Tibial nerve (tissue), 4 donors: ENCODE measurements around the gene CCNY. TPM values are rescaled to one million over a fixed set of nuclear protein-coding genes. Genes with fewer than 3 reads are reported as not detected.

ENCODE experiments used
- DNase-seq, 2 donors: peaks; one replicate each; pipeline ENCODE4 v3.0.0-alpha.2; 2019; ENCODE audit warnings: low spot score in 2 of 2
- H3K27ac ChIP-seq, 4 donors: fragments of 200-600 bp; sonication (generic) in 3 of 4; one replicate each; pipeline ENCODE4 v1.5.1; 2017 to 2019; ENCODE audit warnings: mild to moderate bottlenecking in 1 of 4
- H3K27me3 ChIP-seq, 2 donors: fragments of 200-600 bp; sonication (generic) in 1 of 2; one replicate each; pipeline versions ENCODE4 v1.5.1 to v1.6.0; 2017 to 2019
- H3K36me3 ChIP-seq, 3 donors: fragments of 200-600 bp; sonication (generic); one replicate each; pipeline ENCODE4 v1.5.1; 2018 to 2019
- H3K4me1 ChIP-seq, 4 donors: fragments of 200-600 bp; sonication (generic) in 3 of 4; one replicate each; pipeline ENCODE4 v1.5.1; 2017 to 2019
- H3K4me3 ChIP-seq, 4 donors: fragments of 200-600 bp; sonication (generic) in 3 of 4; one replicate each; pipeline ENCODE4 v1.5.1; 2017 to 2019; ENCODE audit warnings: mild to moderate bottlenecking in 1 of 4, moderate library complexity in 1 of 4
- H3K9me3 ChIP-seq, 4 donors: fragments of 200-600 bp; sonication (generic) in 3 of 4; one replicate each; pipeline ENCODE4 v1.5.1; 2017 to 2019
- CTCF ChIP-seq, 5 experiments: fragments of 200-600 bp in 3 of 5; fragments of 450-650 bp in 2 of 5; sonication (generic) in 3 of 5; IDR thresholded peaks; one replicate each; pipeline ENCODE4 v1.5.1; 2016 to 2019; ENCODE audit warnings: antibody characterized with exemption in 5 of 5, mild to moderate bottlenecking in 3 of 5, moderate library complexity in 2 of 5
- EP300 ChIP-seq, 2 donors: sonication (generic); formaldehyde crosslinking; IDR thresholded peaks; one replicate each; pipeline ENCODE4 v1.6.1; 2017; ENCODE audit warnings: antibody characterized with exemption in 2 of 2, mild to moderate bottlenecking in 1 of 2
- POLR2A ChIP-seq, 2 donors: fragments of 450-650 bp; IDR thresholded peaks; one replicate each; pipeline ENCODE4 v1.6.1; 2017; ENCODE audit warnings: antibody characterized with exemption in 2 of 2, mild to moderate bottlenecking in 2 of 2, moderate library complexity in 2 of 2
- WGBS, 2 donors: methylation state at CpG; one replicate each; pipeline ENCODE4 v1.1.5; 2018; 5-methylcytosine and 5-hydroxymethylcytosine counted together
- total RNA-seq, 4 donors: library from RNA; depleted of rRNA; stranded (reverse); fragments of >200 nt; gene quantifications; one replicate each; pipeline ENCODE4 v1.1.0, GENCODE V29; 2016

CCNY gene
- total RNA-seq, 4 donors from 2014 or later: 24.3 to 27.6 (median 26.5) TPM

GRCh38 chr10:35487336-35488034, 151.2 kb downstream of the CCNY start:
- 67 to 76% methylated on average over 5 of the region's 5 CpGs for WGBS, 2 donors

GRCh38 chr10:35488228-35488627, 151.9 kb downstream of the CCNY start:
- Histone ChIP-seq H3K9me3 (no peaks in the 10 kb centered on the region), H3K36me3 (peaks cover 0 to 17% (median 0%) of the 10 kb centered on the region in 3 donors), H3K27ac (no peak overlapping the region), H3K4me3 (no peak overlapping the region), H3K27me3 (no peaks in the 10 kb centered on the region), H3K4me1 (peaks cover 0 to 11% (median under 1%) of the 10 kb centered on the region in 4 donors)
- TF ChIP-seq EP300 (IDR thresholded peaks at IDR 0.05) (no peak), POLR2A (IDR thresholded peaks at IDR 0.05) (no peak), CTCF (IDR thresholded peaks at IDR 0.05) (no peak)
- no peak for DNase-seq
- 61 to 71% methylated on average over 9 of the region's 9 CpGs for WGBS, 2 donors

More at GRCh38 chr10:35487336-35488034, 151.2 kb downstream of the CCNY start:
- Histone ChIP-seq H3K27me3 (no peaks in the 10 kb centered on the region), H3K27ac (no peak overlapping the region), H3K4me1 (peaks cover 0 to 5% (median 0%) of the 10 kb centered on the region in 4 donors), H3K36me3 (peaks cover 0 to 17% (median 0%) of the 10 kb centered on the region in 3 donors), H3K9me3 (no peaks in the 10 kb centered on the region), H3K4me3 (no peak overlapping the region)
- DNase-seq: no peak
- TF ChIP-seq POLR2A (IDR thresholded peaks at IDR 0.05) (no peak), CTCF (IDR thresholded peaks at IDR 0.05) (no peak), EP300 (IDR thresholded peaks at IDR 0.05) (no peak)

- TF ChIP-seq POLR2A (IDR thresholded peaks at IDR 0.05): no peak
- no peak for TF ChIP-seq EP300 (IDR thresholded peaks at IDR 0.05)
- no peak for TF ChIP-seq CTCF (IDR thresholded peaks at IDR 0.05)
- peaks cover 0 to 5% (median 0%) of the 10 kb centered on the region in 3 donors for H3K36me3 ChIP-seq
- H3K4me1 ChIP-seq: peaks cover 0 to 39% (median 15%) of the 10 kb centered on the region in 4 donors
- no peaks in the 10 kb centered on the region for H3K9me3 ChIP-seq
- H3K27me3 ChIP-seq: no peaks in the 10 kb centered on the region
- DNase-seq: no peak
- no peak overlapping the region for H3K4me3 ChIP-seq
- H3K27ac ChIP-seq: no peak overlapping the region
- 81 to 84% methylated on average over 10 of the region's 10 CpGs for WGBS, 2 donors
Observed at GRCh38 chr10:35492386-35493195, 156.3 kb downstream of the CCNY start.

GRCh38 chr10:35493196-35494118, 157.1 kb downstream of the CCNY start:
- H3K9me3 ChIP-seq: no peaks in the 10 kb centered on the region
- no peak overlapping the region for H3K27ac ChIP-seq
- DNase-seq: no peak
- WGBS, 2 donors: 86% methylated on average over 9 of the region's 9 CpGs
- TF ChIP-seq CTCF (IDR thresholded peaks at IDR 0.05): no peak
- TF ChIP-seq EP300 (IDR thresholded peaks at IDR 0.05): no peak
- TF ChIP-seq POLR2A (IDR thresholded peaks at IDR 0.05): no peak
- H3K27me3 ChIP-seq: no peaks in the 10 kb centered on the region
- peaks cover 0 to 39% (median 15%) of the 10 kb centered on the region in 4 donors for H3K4me1 ChIP-seq
- no peak overlapping the region for H3K4me3 ChIP-seq
- peaks cover 0 to 5% (median 0%) of the 10 kb centered on the region in 3 donors for H3K36me3 ChIP-seq
